GM19239 (cell line): ENCODE measurements around the gene MINDY2.
"Not testable (repeated sequence)": the region's sequence is repeated elsewhere in the genome, so short reads cannot be mapped to it uniquely, and the experiment has no call there.

Experiments
- DNase-seq: peaks from one replicate; pipeline ENCODE4 v3.0.0; 2011; ENCODE audit warnings: low spot score; ENCODE audit not compliant: insufficient read length
- FAIRE-seq: peaks from 2 replicates; lab custom pipeline; 2011; peaks lifted over from hg19 to GRCh38; lab: Jason Lieb, UNC

Gene MINDY2

DNA sequence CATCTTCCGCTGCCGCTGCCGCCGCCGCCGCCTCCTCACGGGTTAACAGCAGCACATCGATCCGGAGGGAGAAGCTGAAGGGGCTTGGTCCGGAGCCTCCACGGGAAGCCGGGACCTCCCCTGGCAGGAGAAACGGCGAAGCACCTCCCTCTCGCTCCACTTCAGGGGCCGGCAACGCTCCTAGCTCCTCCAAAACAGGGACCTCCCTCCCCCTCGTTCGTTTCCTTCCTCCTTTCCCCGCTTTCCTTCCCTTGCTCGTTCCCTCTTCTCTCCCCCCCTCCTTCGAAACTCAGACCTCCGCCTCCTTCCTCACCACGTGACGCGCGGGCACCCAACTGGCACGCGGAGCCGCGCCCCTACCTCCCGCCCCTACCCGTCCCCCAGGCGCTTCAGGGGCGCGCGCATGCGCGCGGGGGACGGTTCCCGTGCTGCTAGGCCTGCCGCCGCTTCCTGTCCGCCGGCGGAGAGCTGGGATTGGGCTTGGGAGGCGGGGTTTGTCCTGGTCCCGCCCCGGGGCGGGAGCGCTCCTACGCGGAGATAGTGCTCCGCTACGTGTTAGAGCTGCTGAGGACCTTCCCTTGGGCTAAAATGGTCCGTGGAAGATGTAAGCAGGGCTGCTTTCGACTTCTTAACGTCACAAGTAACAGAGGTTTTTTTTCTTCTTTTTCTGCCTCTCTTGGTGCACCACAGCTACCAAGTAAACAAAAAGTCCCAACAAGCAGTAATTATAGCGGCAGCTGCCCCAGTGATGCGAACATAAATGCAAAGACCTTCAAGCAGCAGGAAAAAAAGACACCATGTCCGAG is 21.4 kb upstream of the MINDY2 start, which contains the start of gene ADAM10:
Gene ADAM10 (minus strand): TSS at position 176 of the 806 bp plus-strand sequence. CDS start 173 bp downstream, at position 3.
- peak; percentile 95 for FAIRE-seq
- peak; percentile 93 for DNase-seq

DNA sequence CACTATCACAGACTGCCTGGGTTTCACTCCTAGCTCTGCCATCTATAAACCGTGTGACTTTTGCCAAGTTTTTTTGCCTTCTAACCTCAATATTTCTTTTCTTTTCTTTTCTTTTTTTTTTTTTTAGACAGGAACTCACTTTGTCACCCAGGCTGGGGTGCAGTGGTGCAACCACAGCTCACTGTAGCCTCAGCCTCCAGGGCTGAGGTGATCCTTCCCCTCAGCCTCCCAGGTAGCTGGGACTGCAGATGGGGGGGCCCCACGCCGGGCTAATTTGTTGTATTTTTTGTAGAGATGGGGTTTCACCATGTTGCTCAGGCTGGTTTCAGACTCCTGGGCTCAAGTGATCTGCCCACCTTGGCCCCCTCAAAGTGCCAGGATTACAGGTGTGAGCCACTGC is 18.4 kb upstream of the MINDY2 start:
- DNase-seq (no peak), FAIRE-seq (no peak)

DNA sequence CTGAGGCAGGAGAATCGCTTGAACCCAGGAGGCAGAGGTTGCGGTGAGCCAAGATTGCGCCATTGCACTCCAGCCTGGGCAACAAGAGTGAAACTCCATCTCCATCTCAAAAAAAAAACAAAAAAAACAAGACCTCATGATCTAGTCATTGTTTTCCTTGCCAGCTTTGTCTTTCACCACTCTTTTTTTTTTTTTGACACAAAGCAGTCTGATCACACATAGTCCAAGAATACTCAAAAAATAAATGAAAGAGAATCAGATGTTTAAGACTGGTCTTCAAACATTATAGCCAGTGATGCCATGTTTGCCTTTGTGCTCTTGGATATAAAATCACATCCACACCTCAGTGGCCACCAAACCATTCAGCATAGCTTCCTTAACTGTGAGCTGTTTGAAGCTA is 15.8 kb upstream of the MINDY2 start:
- FAIRE-seq (no peak), DNase-seq (no peak)

DNA sequence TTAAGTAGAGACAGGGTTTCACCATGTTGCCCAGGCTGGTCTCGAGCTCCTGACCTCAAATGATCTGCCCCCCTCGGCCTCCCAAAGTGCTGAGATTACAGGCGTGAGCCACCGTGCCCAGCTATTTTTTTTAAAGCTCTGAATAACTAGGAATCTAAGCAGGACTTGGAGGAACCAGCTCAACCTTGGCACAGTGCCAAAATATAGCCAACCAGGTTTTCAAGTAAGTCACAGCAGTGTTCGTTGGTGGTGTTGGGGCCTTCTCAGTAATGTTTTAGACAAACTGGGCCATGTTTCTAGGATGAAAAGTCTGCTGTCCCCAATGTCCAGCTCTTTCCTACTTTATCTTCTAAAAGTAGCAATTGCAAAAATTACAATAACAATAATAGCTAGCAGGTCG is 15.1 kb upstream of the MINDY2 start:
- DNase-seq (no peak), FAIRE-seq (no peak)

DNA sequence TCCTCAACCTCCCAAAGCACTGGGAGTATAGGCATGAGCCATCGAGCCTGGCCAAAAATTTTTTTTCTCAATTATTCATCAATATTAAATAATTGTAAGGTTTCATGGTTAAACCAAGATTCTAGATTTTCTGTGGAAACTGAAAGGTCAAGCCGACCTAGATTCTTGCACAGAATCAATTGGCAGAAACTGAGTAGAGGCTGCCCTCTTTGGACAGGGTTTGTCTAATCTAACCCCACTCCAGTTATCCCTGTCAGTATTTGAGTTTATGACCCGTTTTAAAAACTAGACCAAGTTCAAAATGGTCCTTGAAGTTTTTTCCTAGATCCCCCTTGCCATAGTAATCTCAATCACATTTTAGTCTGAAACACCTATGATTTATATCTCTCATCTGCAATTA is 13.0 kb upstream of the MINDY2 start:
- FAIRE-seq, result no peak
- DNase-seq, result no peak

DNA sequence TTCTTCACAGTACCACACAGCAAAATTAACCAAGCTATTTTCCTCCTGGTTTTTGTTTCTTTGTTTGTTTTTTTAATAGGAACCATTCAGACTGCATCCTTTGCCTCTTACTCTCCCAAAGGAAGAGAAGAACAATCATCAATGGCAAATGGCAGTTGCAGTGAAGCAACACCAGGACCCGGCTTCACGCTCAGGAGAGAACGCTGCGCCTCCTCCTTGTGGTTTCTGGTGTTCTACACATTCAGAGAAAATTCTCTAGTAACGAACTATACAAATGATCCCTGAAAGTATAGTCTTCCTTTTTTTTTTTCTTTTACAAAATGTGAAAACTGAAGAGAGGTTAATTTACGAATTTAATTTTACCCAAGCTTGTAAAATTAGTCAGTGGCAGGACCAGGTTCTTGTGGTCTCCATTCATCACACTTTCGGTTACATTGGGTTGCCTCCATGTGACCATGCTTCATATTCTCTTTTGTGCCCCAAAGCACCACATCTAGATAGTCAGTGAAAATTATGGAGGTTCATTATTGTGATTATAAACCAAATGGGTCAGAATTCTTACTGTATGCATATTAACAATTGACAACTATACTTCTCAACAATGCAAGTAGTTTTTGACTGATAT is 10.6 kb upstream of the MINDY2 start:
- DNase-seq (no peak), FAIRE-seq (no peak)

DNA sequence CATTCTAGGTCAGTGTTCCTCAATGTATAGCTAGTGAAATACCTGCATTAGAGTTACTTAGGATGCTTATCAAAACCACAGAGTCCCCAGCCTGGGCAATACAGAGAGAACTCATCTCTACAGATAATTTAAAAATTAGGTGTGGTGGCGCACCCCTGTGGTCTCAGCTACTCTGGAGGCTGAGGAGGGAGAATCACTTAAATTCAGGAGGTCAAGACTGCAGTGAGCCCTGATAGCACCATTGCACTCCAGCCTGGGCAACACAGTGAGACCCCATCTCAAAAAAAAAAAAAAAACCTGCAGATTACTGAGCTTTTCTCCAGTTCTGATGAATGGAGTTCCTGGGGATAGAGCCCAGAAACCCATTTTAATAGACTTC is 10.1 kb upstream of the MINDY2 start:
- DNase-seq (no peak), FAIRE-seq (no peak)

DNA sequence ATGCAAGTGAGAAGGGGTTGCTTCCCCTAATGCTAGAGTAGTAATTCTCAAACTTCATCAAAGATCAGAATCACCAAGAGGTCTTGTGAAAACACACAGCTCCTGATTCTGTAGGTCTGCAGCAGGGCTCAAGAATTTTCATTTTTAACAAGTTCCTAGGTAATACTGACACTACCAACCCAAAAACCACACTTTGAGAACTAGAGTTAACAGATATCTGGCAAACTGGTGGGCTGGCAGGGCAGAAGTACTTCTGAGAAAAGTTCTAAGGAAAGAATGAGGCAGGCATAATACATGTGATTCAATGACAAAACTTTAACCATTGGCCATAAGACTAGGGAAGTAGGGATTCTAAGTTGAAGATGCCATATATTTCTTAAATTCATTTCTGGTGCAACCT is 8.8 kb upstream of the MINDY2 start:
- FAIRE-seq (no peak), DNase-seq (no peak)

DNA sequence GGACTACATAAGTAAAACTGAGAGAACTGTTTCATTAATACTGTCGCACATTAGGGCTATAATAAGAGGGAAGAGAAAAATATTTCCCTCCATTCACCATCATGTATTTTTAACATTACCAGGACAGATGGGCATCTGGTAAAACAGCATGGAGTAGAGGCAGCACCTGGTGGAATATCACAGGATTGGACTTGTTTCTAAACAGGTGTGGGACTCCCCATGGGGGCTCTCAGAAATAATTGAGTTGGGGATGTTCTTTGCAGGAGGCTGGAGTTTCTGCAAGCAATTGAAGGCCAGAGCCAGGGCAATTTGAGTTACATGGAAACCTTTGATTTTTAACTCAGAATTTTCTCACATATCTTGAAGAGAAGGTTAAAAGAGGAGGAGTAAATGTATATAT is 8.4 kb upstream of the MINDY2 start:
- no peak for DNase-seq
- FAIRE-seq, result no peak

DNA sequence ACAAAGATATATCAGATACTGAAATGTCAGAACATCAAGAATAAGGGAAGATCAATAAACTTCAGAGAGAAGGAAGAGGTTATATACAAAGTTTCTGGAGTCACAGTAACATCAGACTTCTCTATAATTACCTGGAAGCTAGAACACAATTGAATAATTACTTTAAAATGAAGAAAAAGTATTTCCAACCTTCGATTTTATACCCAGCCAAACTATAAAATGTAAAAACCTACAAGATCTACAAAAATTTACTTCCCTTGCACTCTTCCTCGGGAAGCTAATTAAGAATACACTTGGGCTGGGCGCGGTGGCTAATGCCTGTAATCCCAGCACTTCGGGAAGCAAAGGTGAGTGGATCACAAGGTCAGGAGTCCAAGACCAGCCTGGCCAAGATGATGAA is 6.6 kb upstream of the MINDY2 start:
- no peak for FAIRE-seq
- no peak for DNase-seq

DNA sequence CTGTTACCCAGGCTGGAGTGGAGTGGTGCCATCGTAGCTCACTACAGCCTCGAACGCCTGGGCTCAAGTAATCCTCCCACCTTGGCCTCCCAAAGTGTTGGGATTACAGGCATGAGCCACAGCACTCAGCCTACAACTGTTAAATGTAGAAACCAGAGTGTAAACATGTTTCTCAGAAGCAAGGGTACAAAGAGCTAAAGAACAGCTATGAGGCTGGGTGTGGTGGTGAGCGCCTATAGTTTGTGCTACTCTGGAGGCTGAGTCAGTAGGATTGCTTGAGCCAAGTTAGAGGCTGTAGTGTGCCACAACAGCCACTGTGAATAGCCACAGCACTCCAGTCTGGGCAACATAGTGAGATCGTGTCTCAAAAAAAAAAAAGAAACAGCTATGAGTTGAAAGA is 4.8 kb upstream of the MINDY2 start:
- DNase-seq (no peak), FAIRE-seq (no peak)

DNA sequence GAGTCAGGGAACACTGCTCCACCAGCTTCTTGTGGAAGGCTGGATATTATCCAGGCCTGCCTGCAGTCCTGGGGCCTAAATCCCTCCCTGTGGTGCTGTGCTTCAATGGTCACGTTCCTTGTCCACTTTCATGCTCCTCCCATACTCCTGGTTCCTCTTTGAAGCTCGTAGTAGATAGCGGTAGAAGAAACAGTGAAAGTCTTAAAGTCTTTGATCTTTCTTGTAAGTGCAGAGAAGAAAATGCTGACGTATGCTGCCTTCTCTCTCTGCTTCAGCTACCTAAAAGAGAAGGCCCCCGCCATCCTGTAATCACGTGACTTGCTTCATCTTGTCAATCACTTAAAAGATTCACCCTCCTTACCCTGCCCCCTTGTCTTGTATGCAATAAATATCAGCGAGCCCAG is 2.5 kb upstream of the MINDY2 start:
- not testable (repeated sequence) for FAIRE-seq, DNase-seq

DNA sequence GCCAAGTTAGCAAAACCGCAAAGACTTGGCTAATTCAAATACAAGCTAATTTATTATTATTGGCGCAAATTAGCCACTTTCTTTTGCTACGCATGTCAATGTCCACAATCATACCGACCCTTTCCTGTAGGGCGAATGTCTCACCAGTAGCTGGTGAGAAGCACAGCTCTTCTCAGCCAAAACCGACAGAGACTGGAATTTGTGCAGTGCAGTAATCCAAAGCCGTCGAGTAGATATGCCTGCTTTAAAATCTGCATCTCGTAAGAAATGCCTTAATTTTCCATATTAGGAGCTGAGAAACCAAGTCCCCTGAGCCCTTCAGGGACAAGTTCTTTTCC is 614 bp upstream of the MINDY2 start:
- no peak for FAIRE-seq
- no peak for DNase-seq

DNA sequence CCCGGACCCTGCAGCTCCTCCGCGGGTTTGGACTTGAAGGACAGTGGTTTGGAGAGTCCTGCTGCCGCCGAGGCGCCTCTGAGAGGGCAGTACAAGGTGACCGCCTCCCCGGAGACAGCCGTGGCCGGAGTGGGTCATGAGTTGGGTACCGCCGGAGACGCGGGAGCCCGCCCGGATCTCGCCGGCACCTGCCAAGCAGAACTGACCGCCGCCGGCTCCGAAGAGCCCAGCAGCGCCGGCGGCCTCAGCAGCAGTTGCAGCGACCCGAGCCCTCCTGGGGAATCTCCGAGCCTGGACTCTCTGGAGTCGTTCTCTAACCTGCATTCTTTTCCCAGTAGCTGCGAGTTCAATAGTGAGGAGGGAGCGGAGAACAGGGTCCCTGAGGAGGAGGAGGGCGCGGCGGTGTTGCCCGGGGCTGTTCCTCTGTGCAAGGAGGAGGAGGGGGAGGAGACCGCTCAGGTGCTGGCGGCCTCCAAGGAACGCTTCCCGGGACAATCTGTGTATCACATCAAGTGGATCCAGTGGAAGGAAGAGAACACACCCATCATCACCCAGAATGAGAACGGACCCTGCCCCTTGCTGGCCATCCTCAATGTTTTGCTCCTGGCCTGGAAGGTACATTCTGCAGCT is 634 bp downstream of the MINDY2 start:
- DNase-seq (no peak), FAIRE-seq (peak; percentile 40)

DNA sequence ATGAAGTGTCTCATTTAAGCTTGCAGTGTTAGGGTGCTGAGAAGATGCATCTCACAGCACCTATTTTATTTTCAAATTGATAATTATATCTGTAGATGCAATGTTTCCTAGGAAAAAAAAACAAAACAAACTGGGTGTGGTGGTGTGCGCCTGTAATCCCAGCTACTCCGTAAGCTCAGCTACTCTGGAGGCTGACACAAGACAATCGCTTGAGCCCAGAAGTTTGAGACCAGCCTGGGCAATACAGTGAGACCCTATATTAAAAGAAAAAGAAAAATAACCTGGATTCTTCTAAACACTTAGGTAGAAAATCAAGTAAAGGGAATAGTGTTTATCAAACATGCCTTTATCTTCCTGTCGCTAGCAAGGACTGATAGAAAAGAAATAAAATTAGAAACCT is 1.9 kb downstream of the MINDY2 start:
- FAIRE-seq (no peak), DNase-seq (no peak)

DNA sequence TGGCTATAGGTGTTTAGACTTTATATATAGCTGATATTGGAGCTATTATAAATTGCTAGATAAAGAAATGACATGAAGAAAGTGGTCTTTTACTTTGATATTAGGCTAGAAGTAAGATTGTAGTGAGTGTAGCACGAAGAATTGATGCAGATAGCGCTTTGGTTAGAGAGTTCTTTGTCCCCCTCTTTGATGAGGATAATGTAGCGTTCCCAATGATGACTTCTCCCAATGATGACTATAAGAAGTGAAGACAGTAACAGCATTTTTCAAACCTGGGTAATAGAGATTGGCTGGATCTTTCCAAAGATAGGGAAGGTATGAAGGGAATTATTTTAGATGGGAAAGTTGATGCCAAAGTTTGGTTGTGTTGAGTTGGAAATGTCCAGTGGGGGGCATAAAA is 4.3 kb downstream of the MINDY2 start:
- DNase-seq (no peak), FAIRE-seq (no peak)

DNA sequence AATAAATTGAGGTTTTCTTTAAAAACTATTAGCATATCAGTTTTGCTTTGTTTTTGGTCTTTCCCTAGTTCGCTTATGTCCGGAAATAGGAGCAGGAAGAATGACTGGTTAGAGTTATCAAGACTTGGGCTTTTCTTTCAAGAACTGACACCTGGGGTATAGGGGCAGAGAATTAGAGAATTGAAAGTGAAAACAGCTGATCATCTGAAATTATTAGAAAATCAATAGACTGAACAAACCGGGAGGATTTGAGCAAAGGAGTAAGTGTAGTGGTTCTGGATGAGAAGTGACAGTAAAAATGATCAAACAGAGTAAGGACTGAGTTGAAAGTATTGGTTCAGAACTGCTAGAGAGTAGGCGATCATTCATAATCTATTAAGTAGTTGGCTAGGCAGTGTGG is 6.0 kb downstream of the MINDY2 start:
- DNase-seq, result no peak
- peak; percentile 83 for FAIRE-seq

DNA sequence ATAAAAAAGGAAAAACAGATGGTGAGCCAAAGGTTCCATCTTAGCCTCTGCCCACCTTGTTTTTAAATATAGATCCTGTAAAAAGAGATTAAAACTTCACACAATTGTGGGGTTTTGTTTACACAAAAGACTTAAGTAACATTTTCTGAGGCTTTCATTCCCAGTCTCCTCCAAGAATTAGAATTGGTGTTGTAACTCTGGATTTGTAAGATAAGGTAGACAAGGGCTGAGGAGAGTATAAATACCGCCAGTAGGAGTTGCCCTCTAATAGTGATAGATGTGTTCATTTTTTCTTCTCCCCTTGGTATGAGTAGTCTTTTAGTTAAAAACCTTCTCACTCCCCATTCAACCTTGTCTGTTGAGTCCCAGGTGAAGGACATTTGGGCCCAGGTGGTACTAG is 8.5 kb downstream of the MINDY2 start:
- FAIRE-seq (no peak), DNase-seq (no peak)

DNA sequence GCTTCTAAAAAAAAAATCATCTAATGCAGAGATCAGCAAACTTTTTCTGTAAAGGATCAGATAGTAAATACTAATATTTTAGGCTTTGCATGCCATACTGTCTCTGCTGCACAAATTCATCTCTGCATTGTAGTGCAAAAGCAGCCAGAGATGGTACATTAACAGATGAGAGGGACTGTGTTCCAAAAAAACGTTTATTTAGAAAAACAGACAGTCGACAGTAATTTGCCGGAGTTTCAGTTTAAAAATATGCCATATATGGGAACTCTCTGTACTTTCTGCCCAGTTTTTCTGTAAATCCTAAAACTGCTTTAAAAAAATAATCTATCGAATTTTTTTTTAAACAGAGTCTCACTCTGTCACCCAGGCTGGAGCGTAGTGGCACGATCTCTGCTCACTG is 14.3 kb downstream of the MINDY2 start:
- DNase-seq (no peak), FAIRE-seq (no peak)

DNA sequence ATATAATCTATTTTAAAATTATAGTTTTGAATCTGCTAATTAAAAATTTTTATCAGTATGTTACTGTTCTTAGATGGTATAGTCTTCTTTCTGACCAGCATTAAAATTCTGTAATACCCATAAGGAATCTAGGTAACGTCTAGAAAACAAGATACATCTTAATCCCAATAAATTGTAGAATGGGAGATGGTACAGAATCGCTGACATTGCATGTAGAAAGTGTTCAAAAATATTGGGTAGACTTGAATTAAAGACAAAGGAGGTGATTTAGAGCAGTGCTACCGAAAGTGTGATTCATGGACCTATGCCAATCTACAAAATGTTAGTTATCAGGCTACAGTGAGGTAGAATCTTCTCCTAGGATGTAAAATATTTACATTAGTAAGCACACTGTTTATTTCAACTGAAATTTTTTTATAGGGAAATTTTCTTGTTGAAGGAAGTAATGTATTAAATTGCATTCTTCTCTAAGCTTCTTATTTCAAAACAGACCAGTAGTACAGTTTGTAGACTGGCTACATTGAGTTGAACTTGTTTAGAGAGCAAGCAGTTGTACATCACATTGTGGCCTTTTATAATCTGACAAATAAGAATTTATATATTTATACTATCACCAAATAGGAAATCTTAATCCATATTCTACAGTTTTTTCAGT is 17.1 kb downstream of the MINDY2 start:
- FAIRE-seq, result no peak
- no peak for DNase-seq

DNA sequence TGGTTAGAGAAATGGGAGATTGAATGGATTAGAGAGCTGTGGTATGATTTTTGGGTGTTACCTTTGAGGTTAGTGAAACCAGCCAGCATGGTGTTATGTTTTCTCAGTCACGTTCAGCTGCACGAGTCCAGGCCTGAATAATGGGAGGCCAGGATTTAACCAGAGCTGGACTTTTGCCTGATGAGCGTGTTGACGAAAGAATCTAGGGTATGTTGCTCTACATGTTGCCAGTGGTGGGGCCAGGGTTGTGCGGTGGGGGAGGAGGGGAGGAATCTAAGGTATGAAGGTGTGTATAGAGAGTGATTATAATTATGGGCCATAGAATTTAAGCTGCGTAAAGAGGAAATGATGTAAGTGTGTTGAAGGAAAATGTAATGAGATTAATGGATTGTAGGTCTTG is 22.8 kb downstream of the MINDY2 start:
- FAIRE-seq (no peak), DNase-seq (no peak)
